Hematopoietic multipotent progenitor cell treated with erythropoietin and hydrocortisone succinate and interleukin-3 and kit ligand, for 4 days (in vitro differentiated cells): ENCODE results near the gene GMDS.

ENCODE experiments used
- DNase-seq: peaks from one replicate; pipeline ENCODE4 v3.0.0-alpha.2; 2015

The GMDS gene

GRCh38 chr6:1618311-1619097 is 626.9 kb downstream of the GMDS start:
- DNase-seq = no peak

GRCh38 chr6:1617466-1618310 is 627.7 kb downstream of the GMDS start:
- DNase-seq = no peak

DNA sequence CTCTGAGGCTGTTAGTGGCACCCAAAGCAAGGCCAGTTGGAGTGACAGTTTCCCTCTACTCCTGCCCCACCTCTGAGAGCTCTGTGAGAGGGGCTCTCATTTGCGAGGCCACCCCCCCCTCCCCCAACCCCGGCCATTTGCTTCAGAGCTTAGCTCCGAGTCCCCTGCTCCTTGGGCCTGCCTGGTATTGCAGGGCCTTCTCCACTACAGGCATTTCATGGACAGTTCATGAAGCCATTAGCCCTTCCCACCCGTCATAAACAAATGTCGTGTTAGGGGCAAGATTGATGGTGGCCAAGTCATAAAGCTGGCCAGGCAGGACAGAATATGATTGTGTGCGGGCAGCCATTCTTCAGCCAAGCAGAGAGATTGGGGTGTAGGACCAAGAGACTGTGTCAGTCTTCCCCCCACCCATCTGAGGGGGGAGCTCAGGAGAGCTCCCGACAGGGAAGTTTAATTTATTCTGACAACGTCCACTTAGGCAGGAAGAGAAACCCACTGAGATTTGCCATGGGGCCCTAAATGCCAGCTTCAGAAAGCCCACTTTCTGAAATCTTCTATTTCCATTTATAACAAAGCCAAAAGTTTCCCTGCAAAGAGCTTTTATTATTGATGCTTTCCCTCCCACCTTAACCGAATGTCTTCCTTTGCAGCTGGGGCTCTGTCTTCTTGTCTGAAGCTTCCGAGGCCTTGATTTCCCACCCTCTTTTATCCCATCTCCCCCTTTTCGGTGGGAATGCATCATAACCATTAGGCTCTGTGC is 628.5 kb downstream of the GMDS start:
- DNase-seq = no peak

DNA sequence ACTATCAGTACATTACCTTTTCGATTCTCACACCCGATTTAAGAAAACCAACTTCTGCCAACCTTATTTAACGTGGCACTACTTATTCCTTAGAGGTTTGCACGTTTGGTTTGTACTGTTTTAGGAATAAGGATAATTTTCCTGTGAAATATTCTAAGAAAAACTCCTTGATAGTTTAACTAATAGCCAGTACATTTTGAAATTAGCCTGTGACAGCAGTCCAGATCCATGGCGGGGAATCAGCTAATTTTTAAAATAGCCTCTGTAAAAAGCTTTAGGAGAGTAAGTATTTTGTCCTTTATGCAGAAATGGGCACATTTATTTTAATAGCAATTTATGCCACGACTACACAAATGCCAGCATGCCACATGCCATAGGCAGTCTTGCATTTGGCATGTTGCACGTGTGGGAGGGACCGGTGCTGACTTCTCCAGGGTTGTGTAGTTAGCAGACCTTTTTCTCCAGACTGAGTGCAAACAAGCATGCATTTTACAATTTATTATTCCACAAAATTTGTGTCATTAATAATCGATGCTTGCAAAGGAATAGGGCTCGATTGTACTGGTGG is 629.5 kb downstream of the GMDS start:
- no peak for DNase-seq

DNA sequence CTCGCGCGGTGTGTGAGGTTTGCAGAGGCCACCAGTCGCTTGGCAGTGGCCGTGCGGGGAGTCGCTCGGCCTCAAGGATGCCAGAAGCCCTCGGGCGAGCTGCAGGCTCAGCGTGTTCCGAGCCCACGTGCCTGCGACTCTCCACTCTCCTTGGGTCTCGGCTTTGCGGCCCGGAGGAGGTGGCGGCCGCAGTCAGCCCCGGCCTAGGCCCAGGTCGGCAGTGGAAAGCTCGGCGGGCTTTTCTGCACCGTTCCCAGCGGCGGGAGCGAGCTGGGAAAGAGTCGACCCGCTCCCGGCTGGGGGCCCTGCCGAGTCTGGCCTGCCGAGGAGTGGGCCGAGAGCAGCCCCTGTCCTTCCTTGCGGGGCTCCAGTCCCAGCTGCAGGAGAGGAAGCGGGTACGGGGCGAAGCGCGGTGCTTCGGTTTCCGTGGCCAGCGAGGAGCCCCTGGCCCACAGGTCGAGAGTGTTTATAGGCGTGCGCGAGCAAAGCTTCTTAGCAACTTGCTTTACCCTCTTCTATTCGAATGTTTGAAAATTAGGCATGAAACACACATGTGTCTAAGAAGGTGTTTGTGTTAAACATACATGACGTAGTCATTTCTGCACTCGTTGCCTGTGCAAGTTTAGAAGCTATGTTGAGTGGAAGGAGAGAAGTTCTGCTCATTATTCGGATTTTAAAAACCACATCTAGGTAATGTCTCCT is 630.1 kb downstream of the GMDS start:
- DNase-seq = no peak

- peak; percentile 54 for DNase-seq
Observed at GRCh38 chr6:1614448-1615150, 630.8 kb downstream of the GMDS start.

DNA sequence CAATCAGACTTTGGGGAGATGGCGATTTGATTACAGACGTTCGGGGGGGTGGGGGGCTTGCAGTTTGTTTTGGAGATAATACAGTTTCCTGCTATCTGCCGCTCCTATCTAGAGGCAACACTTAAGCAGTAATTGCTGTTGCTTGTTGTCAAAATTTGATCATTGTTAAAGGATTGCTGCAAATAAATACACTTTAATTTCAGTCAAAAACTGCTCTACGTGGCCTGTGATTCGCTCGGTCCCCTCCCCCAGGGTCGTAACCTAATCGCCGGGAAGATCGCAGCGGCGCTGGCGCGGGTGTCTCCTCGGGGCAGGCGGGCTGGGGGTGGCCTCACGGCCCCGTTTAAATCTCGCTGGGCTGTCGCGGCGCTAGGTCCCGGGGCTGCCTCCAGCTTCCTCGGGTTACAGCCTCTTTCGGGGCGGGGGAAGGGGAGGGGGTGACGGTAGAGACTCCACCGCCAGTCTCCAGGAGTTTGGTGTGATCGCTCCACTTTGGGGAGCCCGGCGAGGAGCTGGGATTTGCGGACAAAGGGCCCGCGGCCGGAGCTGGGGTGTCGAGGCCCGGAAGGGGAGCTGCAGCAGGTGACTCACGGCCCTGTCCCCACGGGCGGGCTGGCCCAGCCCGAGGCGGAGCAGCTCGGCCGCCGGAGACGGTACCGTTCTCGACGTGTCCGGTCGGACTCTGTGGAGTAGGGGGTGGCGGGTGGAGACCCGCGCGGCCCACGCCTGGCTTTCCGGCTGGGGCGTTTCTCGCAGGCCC is 631.5 kb downstream of the GMDS start:
- DNase-seq = no peak

DNA sequence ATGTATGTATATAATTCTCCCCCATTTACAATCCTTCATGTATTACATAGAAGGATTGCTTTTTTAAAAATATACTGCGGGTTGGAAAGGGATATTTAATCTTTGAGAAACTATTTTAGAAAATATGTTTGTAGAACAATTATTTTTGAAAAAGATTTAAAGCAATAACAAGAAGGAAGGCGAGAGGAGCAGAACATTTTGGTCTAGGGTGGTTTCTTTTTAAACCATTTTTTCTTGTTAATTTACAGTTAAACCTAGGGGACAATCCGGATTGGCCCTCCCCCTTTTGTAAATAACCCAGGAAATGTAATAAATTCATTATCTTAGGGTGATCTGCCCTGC is 632.1 kb downstream of the GMDS start:
- no peak for DNase-seq

GRCh38 chr6:1612974-1613306 is 632.5 kb downstream of the GMDS start:
- DNase-seq = no peak

GRCh38 chr6:1612299-1612973 is 633.0 kb downstream of the GMDS start:
- DNase-seq = no peak

DNA sequence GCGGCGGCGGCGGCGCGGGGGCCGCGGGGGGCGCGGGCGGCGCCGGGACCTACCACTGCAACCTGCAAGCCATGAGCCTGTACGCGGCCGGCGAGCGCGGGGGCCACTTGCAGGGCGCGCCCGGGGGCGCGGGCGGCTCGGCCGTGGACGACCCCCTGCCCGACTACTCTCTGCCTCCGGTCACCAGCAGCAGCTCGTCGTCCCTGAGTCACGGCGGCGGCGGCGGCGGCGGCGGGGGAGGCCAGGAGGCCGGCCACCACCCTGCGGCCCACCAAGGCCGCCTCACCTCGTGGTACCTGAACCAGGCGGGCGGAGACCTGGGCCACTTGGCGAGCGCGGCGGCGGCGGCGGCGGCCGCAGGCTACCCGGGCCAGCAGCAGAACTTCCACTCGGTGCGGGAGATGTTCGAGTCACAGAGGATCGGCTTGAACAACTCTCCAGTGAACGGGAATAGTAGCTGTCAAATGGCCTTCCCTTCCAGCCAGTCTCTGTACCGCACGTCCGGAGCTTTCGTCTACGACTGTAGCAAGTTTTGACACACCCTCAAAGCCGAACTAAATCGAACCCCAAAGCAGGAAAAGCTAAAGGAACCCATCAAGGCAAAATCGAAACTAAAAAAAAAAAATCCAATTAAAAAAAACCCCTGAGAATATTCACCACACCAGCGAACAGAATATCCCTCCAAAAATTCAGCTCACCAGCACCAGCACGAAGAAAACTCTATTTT is 633.7 kb downstream of the GMDS start:
- no peak for DNase-seq

- no peak for DNase-seq
Observed at GRCh38 chr6:1611322-1611571, 634.2 kb downstream of the GMDS start.

DNA sequence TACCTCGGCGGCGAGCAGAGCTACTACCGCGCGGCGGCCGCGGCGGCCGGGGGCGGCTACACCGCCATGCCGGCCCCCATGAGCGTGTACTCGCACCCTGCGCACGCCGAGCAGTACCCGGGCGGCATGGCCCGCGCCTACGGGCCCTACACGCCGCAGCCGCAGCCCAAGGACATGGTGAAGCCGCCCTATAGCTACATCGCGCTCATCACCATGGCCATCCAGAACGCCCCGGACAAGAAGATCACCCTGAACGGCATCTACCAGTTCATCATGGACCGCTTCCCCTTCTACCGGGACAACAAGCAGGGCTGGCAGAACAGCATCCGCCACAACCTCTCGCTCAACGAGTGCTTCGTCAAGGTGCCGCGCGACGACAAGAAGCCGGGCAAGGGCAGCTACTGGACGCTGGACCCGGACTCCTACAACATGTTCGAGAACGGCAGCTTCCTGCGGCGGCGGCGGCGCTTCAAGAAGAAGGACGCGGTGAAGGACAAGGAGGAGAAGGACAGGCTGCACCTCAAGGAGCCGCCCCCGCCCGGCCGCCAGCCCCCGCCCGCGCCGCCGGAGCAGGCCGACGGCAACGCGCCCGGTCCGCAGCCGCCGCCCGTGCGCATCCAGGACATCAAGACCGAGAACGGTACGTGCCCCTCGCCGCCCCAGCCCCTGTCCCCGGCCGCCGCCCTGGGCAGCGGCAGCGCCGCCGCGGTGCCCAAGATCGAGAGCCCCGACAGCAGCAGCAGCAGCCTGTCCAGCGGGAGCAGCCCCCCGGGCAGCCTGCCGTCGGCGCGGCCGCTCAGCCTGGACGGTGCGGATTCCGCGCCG is 634.7 kb downstream of the GMDS start:
- peak; percentile 51 for DNase-seq

DNA sequence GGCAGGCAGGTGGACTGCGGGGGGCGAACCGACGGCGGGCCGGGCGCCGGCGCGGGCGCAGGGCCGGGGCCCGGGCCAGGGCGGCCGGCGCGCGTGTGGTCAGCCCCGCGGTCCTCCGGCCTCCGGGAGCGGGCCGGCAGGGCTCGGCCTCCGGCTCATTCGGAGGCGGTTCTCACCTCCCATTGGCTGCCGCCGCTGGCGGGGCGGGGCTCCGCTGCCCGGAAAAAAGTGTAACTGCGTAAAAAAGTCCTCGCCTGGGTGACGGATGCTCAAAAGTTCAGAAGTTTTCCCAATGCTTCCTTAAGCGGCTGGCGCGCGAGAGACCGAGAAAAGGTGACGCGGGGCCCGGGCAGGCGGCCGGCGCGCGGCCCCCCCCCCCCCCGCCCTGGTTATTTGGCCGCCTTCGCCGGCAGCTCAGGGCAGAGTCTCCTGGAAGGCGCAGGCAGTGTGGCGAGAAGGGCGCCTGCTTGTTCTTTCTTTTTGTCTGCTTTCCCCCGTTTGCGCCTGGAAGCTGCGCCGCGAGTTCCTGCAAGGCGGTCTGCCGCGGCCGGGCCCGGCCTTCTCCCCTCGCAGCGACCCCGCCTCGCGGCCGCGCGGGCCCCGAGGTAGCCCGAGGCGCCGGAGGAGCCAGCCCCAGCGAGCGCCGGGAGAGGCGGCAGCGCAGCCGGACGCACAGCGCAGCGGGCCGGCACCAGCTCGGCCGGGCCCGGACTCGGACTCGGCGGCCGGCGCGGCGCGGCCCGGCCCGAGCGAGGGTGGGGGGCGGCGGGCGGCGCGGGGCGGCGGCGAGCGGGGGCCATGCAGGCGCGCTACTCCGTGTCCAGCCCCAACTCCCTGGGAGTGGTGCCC is 635.5 kb downstream of the GMDS start, which contains the start of gene FOXC1:
TSS of gene FOXC1 (plus strand) at position 268 of the 849 bp plus-strand sequence. CDS start at position 799, 531 bp downstream.
- DNase-seq = peak; percentile 71

GRCh38 chr6:1609041-1609647 is 636.3 kb downstream of the GMDS start:
- DNase-seq = no peak

DNA sequence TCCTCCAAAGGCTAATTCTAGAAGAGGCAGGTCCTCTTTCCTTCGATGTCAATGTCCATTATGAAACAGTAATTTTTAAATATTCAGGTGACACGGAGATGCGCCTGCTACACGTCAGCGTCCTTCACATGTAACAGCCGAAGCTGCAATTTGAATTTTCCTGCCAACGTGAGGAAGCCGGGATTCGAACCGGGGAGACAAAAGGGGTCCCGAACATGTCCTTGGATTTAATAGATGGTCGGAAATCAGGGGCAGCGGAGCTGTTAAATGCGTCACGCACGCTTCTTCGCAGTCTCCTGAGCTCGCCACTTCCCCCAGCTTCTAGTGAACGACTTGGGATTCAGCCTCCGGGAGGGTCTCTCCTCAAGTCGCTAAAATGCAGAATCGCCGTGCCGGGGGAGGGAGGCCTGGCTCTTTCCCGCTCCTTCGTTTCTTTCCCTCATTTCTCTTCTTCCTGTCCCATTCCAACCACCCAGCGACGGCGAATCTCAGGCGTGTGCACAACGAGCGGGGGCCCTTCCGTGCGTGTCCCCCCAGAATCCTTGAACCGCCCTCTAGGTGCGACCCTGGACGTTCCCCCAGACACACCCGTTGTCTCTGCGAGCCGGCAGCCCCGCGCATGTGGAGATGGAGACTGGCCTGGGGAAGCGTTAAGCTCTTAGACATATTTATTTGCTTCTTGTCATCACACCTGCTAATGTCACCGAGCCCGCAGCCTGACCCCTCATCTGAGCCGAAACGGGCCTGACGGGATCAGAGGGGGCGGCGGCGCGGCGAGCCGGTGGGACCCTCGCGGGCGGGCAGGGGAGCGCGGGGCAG is 637.0 kb downstream of the GMDS start:
- no peak for DNase-seq
